IMR-90 (cell line): ENCODE data around the gene PSEN1. TPM values are rescaled to one million over a fixed set of nuclear protein-coding genes. Genes with fewer than 3 reads are reported as not detected.

ENCODE experiments used
- ATAC-seq: fragments of 200-7000 bp; cut with Tn5 transposase; 2 replicates; pipeline ENCODE4 v1.9.1; 2020; ENCODE audit warnings: low read depth, mild to moderate bottlenecking, moderate library complexity
- BruUV-seq: library from RNA; stranded (reverse); fragments of 400-500 nt; replicated peaks from 2 replicates; lab custom pipeline; 2021; lab: Mats Ljungman, UMichigan
- CTCF ChIA-PET: fragments of 300-600 bp; formaldehyde crosslinking; extraction: SDS; loops from one replicate; lab custom pipeline; 2021; ENCODE audit warnings: antibody characterized with exemption; lab: Yijun Ruan, JAX
- POLR2A ChIA-PET: fragments of 300-600 bp; sonication (Branson Sonifier 250); formaldehyde crosslinking; loops from one replicate; lab custom pipeline; 2022; ENCODE audit warnings: antibody characterized with exemption; ENCODE audit not compliant: unreplicated experiment; lab: Charles Lee
- DNase-seq: peaks from one replicate; pipeline ENCODE4 v3.0.0; 2013
- H2AFZ ChIP-seq: replicated peaks from 2 replicates; pipeline ENCODE3; 2013; ENCODE audit warnings: low read length, mild to moderate bottlenecking; ENCODE audit not compliant: poor library complexity
- H2AK5ac ChIP-seq: 2 replicates; pipeline ENCODE4 v1.6.1; 2013; ENCODE audit warnings: low read depth, low read length, inconsistent platforms
- H2AK9ac ChIP-seq: replicated peaks from 2 replicates; pipeline ENCODE3; 2013; ENCODE audit warnings: mild to moderate bottlenecking, low read depth, low read length, moderate library complexity; ENCODE audit not compliant: poor library complexity
- H2BK120ac ChIP-seq: 2 replicates; pipeline ENCODE4 v1.6.1; 2013; ENCODE audit warnings: low read depth, low read length, inconsistent platforms
- H2BK15ac ChIP-seq: 3 replicates; pipeline ENCODE4 v1.6.1; 2013; ENCODE audit warnings: low read depth, low read length, inconsistent platforms
- H2BK20ac ChIP-seq: 2 replicates; pipeline ENCODE4 v1.6.1; 2013; ENCODE audit warnings: low read depth, mild to moderate bottlenecking, inconsistent platforms, low read length, moderate library complexity
- H2BK5ac ChIP-seq: 2 replicates; pipeline ENCODE4 v1.6.1; 2013; ENCODE audit warnings: mild to moderate bottlenecking, low read depth, low read length, inconsistent platforms; ENCODE audit not compliant: poor library complexity, severe bottlenecking
- H3K14ac ChIP-seq: replicated peaks from 2 replicates; pipeline ENCODE4 v1.6.1; 2013; ENCODE audit warnings: low read depth, low read length, inconsistent platforms
- H3K18ac ChIP-seq: 2 replicates; pipeline ENCODE4 v1.6.1; 2013; ENCODE audit warnings: low read depth, low read length, control low read depth
- H3K23ac ChIP-seq: 2 replicates; pipeline ENCODE4 v1.6.1; 2013; ENCODE audit warnings: low read depth, low read length, inconsistent platforms
- H3K27ac ChIP-seq: 2 replicates; pipeline ENCODE4 v1.5.1; 2013; ENCODE audit warnings: mild to moderate bottlenecking, control low read depth, low read length; ENCODE audit not compliant: insufficient read depth
- H3K27me3 ChIP-seq: 2 replicates; pipeline ENCODE4 v1.6.1; 2013; ENCODE audit warnings: low read length; ENCODE audit not compliant: control insufficient read depth, insufficient read depth
- H3K36me3 ChIP-seq: 2 replicates; pipeline ENCODE4 v1.6.1; 2013; ENCODE audit warnings: low read length, mixed read lengths; ENCODE audit not compliant: control insufficient read depth, insufficient read depth
- H3K4ac ChIP-seq: 2 replicates; pipeline ENCODE4 v1.6.1; 2013; ENCODE audit warnings: low read depth, low read length, inconsistent platforms
- H3K4me1 ChIP-seq: 2 replicates; pipeline ENCODE4 v1.6.1; 2013; ENCODE audit warnings: low read length, mixed read lengths; ENCODE audit not compliant: control insufficient read depth, insufficient read depth
- H3K4me2 ChIP-seq: 2 replicates; pipeline ENCODE4 v1.6.1; 2013; ENCODE audit warnings: low read depth, mild to moderate bottlenecking, control low read depth, low read length, moderate library complexity
- H3K4me3 ChIP-seq: 2 replicates; pipeline ENCODE4 v1.5.1; 2013; ENCODE audit warnings: low read depth, mild to moderate bottlenecking, control low read depth, low read length, moderate library complexity; ENCODE audit not compliant: insufficient read depth
- H3K56ac ChIP-seq: 2 replicates; pipeline ENCODE4 v1.6.1; 2013; ENCODE audit warnings: low read length, inconsistent platforms; ENCODE audit not compliant: insufficient read depth; ENCODE audit errors: extremely low read depth
- H3K79me1 ChIP-seq, 2 experiments: 2 replicates each; pipeline ENCODE4 v1.6.1; 2013; ENCODE audit warnings: low read length in 2 of 2, inconsistent platforms in 1 of 2, low read depth in 1 of 2
- H3K9ac ChIP-seq: 2 replicates; pipeline ENCODE4 v1.6.1; 2013; ENCODE audit warnings: low read depth, low read length, control low read depth
- H3K9me1 ChIP-seq: 2 replicates; pipeline ENCODE4 v1.6.1; 2013; ENCODE audit warnings: low read length, inconsistent platforms; ENCODE audit not compliant: insufficient read depth
- H3K9me3 ChIP-seq: 2 replicates; pipeline ENCODE4 v1.6.1; 2013; ENCODE audit warnings: low read length; ENCODE audit not compliant: control insufficient read depth, insufficient read depth
- H4K20me1 ChIP-seq: 2 replicates; pipeline ENCODE4 v1.6.1; 2013; ENCODE audit warnings: low read length, inconsistent platforms; ENCODE audit not compliant: insufficient read depth
- H4K5ac ChIP-seq: 2 replicates; pipeline ENCODE4 v1.6.1; 2013; ENCODE audit warnings: mild to moderate bottlenecking, low read depth, low read length, control low read depth
- H4K8ac ChIP-seq, 2 experiments: 2 replicates each; pipeline ENCODE4 v1.6.1; 2013; ENCODE audit warnings: low read depth in 2 of 2, low read length in 2 of 2, control low read depth in 1 of 2, inconsistent platforms in 1 of 2
- H4K91ac ChIP-seq: 2 replicates; pipeline ENCODE4 v1.6.1; 2013; ENCODE audit warnings: low read depth, low read length, inconsistent platforms; ENCODE audit not compliant: insufficient read depth
- CEBPB ChIP-seq: IDR thresholded peaks from 2 replicates; pipeline ENCODE4 v1.6.1; 2012; ENCODE audit warnings: low read depth, low read length, improper control_type of control experiment
- CHD1 ChIP-seq: IDR thresholded peaks from 2 replicates; pipeline ENCODE4 v1.6.1; 2012; ENCODE audit warnings: low read depth, low read length, improper control_type of control experiment
- MAFK ChIP-seq: IDR thresholded peaks from 2 replicates; pipeline ENCODE4 v1.6.1; 2012; ENCODE audit warnings: low read depth, low read length, improper control_type of control experiment
- MXI1 ChIP-seq: IDR thresholded peaks from 2 replicates; pipeline ENCODE4 v1.6.1; 2012; ENCODE audit warnings: low read depth, mild to moderate bottlenecking, low read length, moderate library complexity, borderline replicate concordance
- RAD21 ChIP-seq: IDR thresholded peaks from 2 replicates; pipeline ENCODE4 v1.6.1; 2012; ENCODE audit warnings: low read length, improper control_type of control experiment
- dilution Hi-C: fragments of 300-500 bp; cut with HindIII; formaldehyde crosslinking; loops from one replicate; pipeline ENCODE4 v1.14.3; 2018; ENCODE audit warnings: low sequenced_read_pairs; ENCODE audit not compliant: unreplicated experiment
- in situ Hi-C: fragments of 300-500 bp; cut with MboI; formaldehyde crosslinking; loops from 3 replicates; pipeline ENCODE4 v1.14.3; 2019; ENCODE audit warnings: low sequenced_read_pairs, inconsistent platforms, mixed read lengths
- intact Hi-C: fragments of 100-400 bp; cut with micrococcal nuclease; formaldehyde crosslinking; loops from 2 replicates; pipeline ENCODE4 v1.10.0; 2022
- polyA plus RNA-seq, 3 experiments: library from polyadenylated mRNA; depleted of rRNA; stranded (reverse); fragments of >200 nt; gene quantifications; 2 replicates each; pipeline ENCODE4 v1.2.3, GENCODE V29; 2012; ENCODE audit warnings: low replicate concordance in 1 of 3
- total RNA-seq: library from RNA; depleted of rRNA; stranded (reverse); fragments of >200 nt; gene quantifications from 2 replicates; pipeline ENCODE4 v1.2.3, GENCODE V29; 2012
- TF ChIP-seq, protein P1 (sequence below): conservative IDR thresholded peaks from 2 replicates; pipeline ENCODE4 v1.5.1; 2012; ENCODE audit warnings: mild to moderate bottlenecking, low read depth, low read length, improper control_type of control experiment

PSEN1 gene
- total and polyA plus RNA-seq, 2 of the 4 experiments (the other 2 are of a cell fraction): 14.8 to 62.7 TPM

DNA sequence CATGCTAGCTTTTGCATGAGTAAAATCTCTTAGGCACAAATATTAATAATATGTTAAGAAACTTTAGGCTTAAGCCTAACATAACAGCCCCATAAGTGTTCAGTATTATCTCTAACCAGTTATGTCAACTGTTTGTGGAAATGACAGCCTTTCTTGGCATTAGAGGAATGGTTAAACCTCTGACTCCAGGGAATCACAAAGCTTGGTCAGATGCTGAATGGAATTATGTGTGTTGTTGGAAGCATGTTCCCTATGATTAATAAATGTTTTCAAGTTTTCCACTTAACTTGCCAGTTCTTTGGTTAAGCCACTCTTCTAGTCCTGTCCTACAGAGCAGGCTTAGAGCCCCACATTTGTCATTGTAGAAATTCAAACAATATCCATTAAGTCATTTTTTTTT is 17.0 kb downstream of the PSEN1 start:
- dilution Hi-C loops (no loop called here), in situ Hi-C loops (no loop called here), intact Hi-C loops (no loop called here)
- H3K79me1 ChIP-seq: peaks cover 21 to 39% of the 10 kb centered on the region in 2 experiments
- H4K8ac ChIP-seq: no peak overlapping the region
- ATAC-seq (peak; percentile 86), DNase-seq (peak; percentile 69)
- H2BK15ac ChIP-seq: no peak overlapping the region
- no peak overlapping the region for H2BK20ac ChIP-seq
- no peaks in the 10 kb centered on the region for H3K27me3 ChIP-seq
- H3K9me3 ChIP-seq: no peaks in the 10 kb centered on the region
- no peak overlapping the region for H3K27ac ChIP-seq
- BruUV-seq: no TSS peak
- peaks cover 8% of the 10 kb centered on the region; the same call in 1 of the 2 replicates for H3K9me1 ChIP-seq
- peaks cover 8% of the 10 kb centered on the region for H4K20me1 ChIP-seq
- no peak for TF ChIP-seq MXI1
- no peak for TF ChIP-seq MAFK
- TF ChIP-seq CEBPB: no peak
- no peak for TF ChIP-seq RAD21
- no peak for TF ChIP-seq CHD1
- TF ChIP-seq, protein P1, sequence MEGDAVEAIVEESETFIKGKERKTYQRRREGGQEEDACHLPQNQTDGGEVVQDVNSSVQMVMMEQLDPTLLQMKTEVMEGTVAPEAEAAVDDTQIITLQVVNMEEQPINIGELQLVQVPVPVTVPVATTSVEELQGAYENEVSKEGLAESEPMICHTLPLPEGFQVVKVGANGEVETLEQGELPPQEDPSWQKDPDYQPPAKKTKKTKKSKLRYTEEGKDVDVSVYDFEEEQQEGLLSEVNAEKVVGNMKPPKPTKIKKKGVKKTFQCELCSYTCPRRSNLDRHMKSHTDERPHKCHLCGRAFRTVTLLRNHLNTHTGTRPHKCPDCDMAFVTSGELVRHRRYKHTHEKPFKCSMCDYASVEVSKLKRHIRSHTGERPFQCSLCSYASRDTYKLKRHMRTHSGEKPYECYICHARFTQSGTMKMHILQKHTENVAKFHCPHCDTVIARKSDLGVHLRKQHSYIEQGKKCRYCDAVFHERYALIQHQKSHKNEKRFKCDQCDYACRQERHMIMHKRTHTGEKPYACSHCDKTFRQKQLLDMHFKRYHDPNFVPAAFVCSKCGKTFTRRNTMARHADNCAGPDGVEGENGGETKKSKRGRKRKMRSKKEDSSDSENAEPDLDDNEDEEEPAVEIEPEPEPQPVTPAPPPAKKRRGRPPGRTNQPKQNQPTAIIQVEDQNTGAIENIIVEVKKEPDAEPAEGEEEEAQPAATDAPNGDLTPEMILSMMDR: no peak
- no peak overlapping the region for H3K56ac ChIP-seq
- no peak overlapping the region for H3K23ac ChIP-seq
- CTCF ChIA-PET: no interaction called here
- H2AK5ac ChIP-seq: no peak overlapping the region
- H3K4me3 ChIP-seq: no peak overlapping the region
- H3K36me3 ChIP-seq: peaks cover 17% of the 10 kb centered on the region
- H3K4me2 ChIP-seq: no peak overlapping the region
- H3K14ac ChIP-seq: no peak overlapping the region
- no peak overlapping the region for H3K18ac ChIP-seq
- H4K91ac ChIP-seq: no peak overlapping the region
- peaks cover 5% of the 10 kb centered on the region for H3K4me1 ChIP-seq
- H2AK9ac ChIP-seq: no peak overlapping the region
- POLR2A ChIA-PET: interaction anchor here (0.5 kb wide), 1 partner anchor 479 kb away, joined by 3 read pairs; no protein-coding TSS in a partner anchor
- H3K9ac ChIP-seq: no peak overlapping the region
- H2AFZ ChIP-seq: no peak overlapping the region
- H2BK120ac ChIP-seq: no peak overlapping the region
- H2BK5ac ChIP-seq: no peak overlapping the region
- no peak overlapping the region for H3K4ac ChIP-seq
- H4K5ac ChIP-seq: no peak overlapping the region
